ENCODE measurements around the gene SLC7A5. TPM values are rescaled to one million over a fixed set of nuclear protein-coding genes. Genes with fewer than 3 reads are reported as not detected.

Gene SLC7A5
- total and polyA plus RNA-seq, 2 of the 13 experiments (the other 11 are each of a cell fraction or from before 2014, with no cell fraction given) = 79.6 to 155 TPM

- TF ChIP-seq FOXA1 (IDR thresholded peaks at IDR 0.05) = no peak
- TF ChIP-seq FOXA1 (CRISPR knock-in tag; IDR thresholded peaks at IDR 0.05) = peak; percentile 63; the same call in 1 of the 2 replicates
- TF ChIP-seq FOXA3 (CRISPR knock-in tag; IDR thresholded peaks at IDR 0.05) = peak; percentile 61
- TF ChIP-seq ZNF230 (CRISPR knock-in tag; IDR thresholded peaks at IDR 0.05) = no peak
- TF ChIP-seq ATAD3A (CRISPR knock-in tag; IDR thresholded peaks at IDR 0.05) = no peak
- TF ChIP-seq KDM2A (CRISPR knock-in tag; IDR thresholded peaks at IDR 0.05; ENCODE audit: borderline replicate concordance, low read depth) = peak; percentile 63; the same call in 1 of the 2 replicates
- no peak for TF ChIP-seq TBL1XR1 (IDR thresholded peaks at IDR 0.05; ENCODE audit: borderline replicate concordance, low read length, partially characterized antibody)
- TF ChIP-seq ZFP91 (CRISPR knock-in tag; IDR thresholded peaks at IDR 0.05; ENCODE audit: borderline replicate concordance) = peak; percentile 65; the same call in 1 of the 2 replicates
- TF ChIP-seq ZNF724P (CRISPR knock-in tag; IDR thresholded peaks at IDR 0.05; ENCODE audit: borderline replicate concordance) = peak; percentile 67; the same call in 1 of the 2 replicates
- TF ChIP-seq SNAPC4 (CRISPR knock-in tag; IDR thresholded peaks at IDR 0.05) = 0 out of 2 replicates have a peak, but pooled peaks have one; percentile 28
- TF ChIP-seq ZNF749 (CRISPR knock-in tag; IDR thresholded peaks at IDR 0.05; ENCODE audit: borderline replicate concordance) = no peak
- TF ChIP-seq IKZF4 (CRISPR knock-in tag; IDR thresholded peaks at IDR 0.05; ENCODE audit: borderline replicate concordance, low read depth, not compliant biosample characterization) = no peak
- TF ChIP-seq ZNF614 (CRISPR knock-in tag; IDR thresholded peaks at IDR 0.05; ENCODE audit: borderline replicate concordance) = 0 out of 2 replicates have a peak, but pooled peaks have one; percentile 46
- TF ChIP-seq IRF9 (CRISPR knock-in tag; IDR thresholded peaks at IDR 0.05; ENCODE audit: borderline replicate concordance) = no peak
- TF ChIP-seq ZMYM2 (CRISPR knock-in tag; IDR thresholded peaks at IDR 0.05) = no peak
These were observed 12.3 kb upstream of the SLC7A5 start (continued) for GRCh38 chr16:87881324-87882200.
